Colon (tissue), 2 donors: Measurements from ENCODE around the gene ICA1.
"Not testable (repeated sequence)": the region's sequence is repeated elsewhere in the genome, so short reads cannot be mapped to it uniquely, and the experiment has no call there.

ENCODE experiments used
- FAIRE-seq: peaks from 2 replicates; lab custom pipeline; 2012; peaks lifted over from hg19 to GRCh38; lab: Jason Lieb, UNC
- donor health status: control.
- donor health status: control.

ICA1 gene

DNA sequence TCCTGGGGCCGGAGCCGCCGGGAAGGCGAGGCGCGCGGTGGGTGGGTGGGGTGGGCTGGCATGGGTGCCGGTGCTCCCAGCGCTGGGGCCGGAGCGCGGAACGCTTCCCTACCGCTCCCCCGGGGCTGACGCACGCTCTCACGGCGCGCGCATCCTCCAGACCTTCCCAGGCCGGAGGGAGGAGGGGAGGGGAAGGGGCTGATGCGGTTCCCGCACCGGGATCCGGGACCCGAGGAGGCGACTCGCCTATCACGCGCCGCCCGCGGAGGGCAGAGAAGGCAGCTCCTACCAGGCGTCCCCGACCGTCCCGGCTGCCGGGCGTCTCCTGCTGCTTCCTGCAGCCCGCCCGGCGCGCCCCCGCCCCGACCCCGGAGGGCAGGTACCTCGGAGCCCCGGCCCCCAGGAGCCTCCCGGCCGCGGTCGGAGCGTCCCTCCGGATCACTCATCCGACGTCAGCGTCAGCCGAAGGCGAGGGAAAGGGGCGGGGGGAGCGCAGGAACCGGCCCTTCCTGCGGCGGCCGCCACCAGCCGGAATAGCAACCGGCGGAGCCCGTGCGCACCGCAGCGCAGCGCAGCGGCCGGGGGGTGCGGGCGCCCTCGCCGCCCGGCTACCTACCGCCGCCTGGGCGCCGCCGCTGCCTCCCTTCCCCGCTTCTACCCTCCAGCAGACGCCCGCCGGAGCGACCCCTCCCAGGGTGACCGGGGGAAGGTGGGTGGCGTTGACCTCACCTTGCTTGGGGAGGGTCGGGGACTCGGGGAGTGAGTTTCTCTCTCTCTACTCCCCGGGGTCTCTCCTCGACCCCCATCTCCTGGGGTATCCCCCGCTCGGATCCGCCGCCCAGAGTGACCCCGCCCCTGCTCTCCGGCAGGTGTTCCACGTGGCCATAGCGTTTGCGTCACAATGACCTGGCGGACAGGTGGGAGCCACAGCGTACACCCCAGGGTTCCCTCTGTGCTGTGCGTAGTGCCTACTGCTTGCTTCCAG is at the start of gene ICA1:
TSS of gene ICA1 (minus strand) at position 457 of the 985 bp plus-strand sequence. CDS start 26,241 bp downstream, outside the sequence.
- FAIRE-seq, result no peak

GRCh38 chr7:8310876-8311275 is 48.9 kb upstream of the ICA1 start:
- FAIRE-seq, result no peak

DNA sequence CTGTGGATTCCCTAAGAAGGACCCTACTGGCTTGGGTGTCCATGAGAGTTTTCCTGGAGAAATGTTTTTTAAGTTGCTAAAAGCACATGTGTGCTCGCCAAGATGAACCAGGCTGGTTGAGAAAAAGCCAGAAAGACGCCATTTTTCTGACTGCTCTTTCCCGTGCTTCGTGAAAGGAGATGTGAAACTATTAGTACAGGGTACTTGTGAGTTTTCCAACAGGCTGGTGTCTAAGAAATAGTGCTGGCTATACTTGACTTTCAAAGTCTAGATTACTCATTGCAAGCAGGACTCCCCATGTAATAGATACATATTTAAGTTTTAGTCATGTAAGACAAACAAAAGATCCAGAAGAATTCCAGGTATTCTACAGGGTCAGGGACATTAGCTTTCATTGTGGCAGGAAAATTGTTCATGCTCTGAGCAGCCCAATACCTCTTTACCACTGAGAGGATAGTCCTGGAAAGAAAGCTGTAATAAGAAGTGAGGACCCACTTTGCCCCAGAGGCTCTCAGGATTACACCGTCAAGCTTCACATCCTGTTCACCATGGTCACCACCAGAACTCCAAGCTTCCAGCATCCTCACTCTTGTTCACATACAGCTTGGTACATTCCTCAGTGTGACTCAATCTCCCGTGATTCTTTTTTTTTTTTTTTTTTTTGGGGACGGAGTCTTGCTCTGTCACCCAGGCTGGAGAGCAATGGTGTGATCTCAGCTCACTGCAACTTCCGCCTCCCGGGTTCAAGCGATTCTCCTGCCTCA is 43.8 kb upstream of the ICA1 start:
- no peak for FAIRE-seq

GRCh38 chr7:8305104-8305503 is 43.1 kb upstream of the ICA1 start:
- no peak for FAIRE-seq

GRCh38 chr7:8303904-8304528 is 42.0 kb upstream of the ICA1 start:
- FAIRE-seq, result no peak

GRCh38 chr7:8297023-8297422 is 35.1 kb upstream of the ICA1 start:
- not testable (repeated sequence) for FAIRE-seq

DNA sequence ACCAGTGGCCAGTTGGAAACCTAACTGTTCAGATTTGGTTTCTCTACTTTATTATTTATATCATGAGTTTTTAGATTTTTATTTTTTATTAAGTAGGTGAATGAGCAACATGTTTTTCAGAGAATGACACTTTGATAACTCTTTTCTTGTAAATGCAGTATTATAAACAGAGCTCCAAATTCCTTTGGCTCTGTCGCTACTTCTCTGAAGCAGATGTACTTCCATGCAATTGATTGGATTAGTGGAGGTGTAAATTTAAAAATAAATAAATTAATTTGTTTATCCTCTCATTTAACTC is 34.3 kb upstream of the ICA1 start:
- no peak for FAIRE-seq

- FAIRE-seq, result peak; percentile 51
These were observed 33.8 kb upstream of the ICA1 start for GRCh38 chr7:8295638-8296361.

DNA sequence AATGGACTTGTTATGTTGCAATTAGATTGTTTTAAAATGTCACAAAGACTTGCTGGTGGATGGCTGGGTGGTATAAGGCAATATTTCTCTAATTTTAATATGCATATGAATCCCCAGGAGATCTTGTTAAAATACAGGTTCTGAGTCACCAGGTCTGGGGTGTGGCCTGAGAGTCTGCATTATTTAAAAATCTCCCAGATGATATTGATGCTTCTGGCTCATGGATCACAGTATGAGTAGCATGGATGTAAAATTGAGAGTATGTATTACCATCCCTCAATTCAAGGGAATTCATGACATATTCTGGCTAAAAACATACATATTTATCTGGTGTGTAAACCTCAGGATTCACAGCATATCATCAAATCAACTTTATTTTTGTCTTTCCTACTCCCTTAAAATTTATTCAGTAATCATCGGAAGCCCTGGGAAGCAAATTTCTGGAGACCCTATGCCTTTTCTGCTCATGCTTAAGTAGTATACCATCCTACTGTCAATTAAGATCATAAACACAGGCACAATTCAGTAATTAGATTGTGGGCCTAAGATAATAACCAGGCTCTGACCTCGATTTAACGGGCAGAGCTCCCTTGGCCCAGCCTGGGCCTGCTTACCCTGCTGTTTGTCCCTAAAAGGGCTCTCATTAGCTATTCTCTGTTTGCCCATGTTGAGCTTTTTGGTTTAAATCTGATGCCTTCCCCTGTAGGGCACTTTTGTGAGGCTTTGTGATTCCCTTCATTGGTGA is 29.6 kb upstream of the ICA1 start:
- FAIRE-seq, result no peak

DNA sequence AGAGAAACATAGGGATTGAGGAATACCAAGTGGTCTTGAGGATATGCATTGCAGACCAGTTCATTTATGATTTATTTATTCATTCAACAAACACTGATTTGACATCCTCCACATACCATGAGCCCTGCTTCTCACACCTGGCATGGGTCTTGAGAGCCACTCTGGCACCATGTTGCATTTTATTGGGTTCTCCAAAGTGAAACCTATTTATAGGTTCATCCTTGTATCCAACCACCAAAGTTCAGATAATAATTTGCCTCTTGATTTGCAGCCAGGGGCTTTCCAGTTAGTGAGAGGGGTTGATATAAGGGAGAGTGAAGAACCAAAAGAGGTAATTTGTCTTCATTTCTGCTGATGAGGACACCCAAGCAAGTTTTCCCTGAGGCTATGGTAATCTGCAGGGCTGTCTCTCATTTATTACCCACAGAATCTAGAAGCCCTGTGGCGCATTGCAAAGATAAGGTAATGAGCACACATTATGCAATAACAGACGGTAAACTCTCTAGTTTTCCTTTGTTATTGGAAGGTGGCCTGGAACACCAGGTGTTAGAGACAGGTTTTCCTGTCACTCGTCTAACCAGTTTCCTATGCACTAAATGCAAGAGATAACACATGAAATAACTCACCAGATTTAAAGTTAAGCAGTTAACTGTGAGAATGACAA is 28.8 kb upstream of the ICA1 start:
- FAIRE-seq, result no peak

DNA sequence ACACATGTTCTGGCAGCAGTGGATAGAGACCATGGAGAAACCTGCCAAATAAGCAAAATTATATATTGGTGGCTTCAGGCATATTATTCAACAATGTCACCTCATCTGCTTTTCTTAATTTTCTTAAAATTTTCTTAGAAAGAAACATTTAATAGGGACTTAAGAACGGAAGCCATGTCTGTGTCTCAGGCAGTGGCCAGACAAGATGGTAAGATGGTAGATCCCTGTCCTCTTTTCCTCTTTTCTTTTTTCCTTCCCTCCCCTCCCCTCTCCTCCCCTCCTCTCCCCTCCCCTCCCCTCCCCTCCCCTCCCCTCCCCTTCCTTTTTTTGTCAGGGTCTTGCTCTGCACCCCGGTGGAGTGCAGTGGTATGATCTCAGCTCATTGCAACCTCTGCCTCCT is 24.2 kb upstream of the ICA1 start:
- no peak for FAIRE-seq

DNA sequence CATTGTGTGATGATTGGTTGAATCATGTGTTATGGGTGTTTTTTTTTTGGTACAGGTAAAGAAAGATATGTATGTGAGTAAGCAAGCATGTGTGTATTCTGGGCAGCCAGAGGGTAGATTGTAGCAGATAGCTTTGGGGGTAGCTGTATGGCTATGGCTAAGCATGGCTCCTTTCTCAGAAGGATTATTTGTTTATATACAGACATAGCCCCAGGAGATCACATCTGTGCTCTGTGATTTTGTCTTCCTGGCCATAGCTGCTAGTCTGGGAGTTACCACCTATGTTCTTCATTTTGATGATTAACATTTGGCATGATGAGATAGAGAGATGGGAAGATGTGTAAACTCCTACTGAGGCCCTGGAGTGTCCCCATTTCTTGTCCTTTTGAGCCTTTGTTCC is 23.2 kb upstream of the ICA1 start:
- no peak for FAIRE-seq

GRCh38 chr7:8284606-8285005 is 22.6 kb upstream of the ICA1 start:
- FAIRE-seq, result no peak

DNA sequence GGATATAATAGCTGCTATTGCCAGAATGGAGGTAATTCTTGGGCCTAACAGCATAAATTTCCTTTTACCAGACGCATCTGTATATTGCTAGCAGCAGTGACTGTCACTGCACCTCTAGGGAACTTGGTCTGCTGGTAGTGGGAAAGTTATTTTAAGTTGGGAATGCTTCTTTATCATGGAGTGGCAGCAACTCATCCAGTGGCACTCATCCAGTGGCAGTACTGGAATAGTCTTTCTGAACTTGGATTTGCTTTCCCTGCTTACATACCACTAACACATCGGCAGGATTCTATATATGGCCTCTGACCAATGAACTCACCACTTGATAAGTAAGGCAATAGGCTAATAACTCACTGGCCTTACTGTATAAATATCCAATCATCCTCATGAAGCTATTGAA is 22.0 kb upstream of the ICA1 start:
- FAIRE-seq, result no peak

GRCh38 chr7:8282871-8283270 is 20.9 kb upstream of the ICA1 start:
- FAIRE-seq, result no peak

GRCh38 chr7:8282162-8282561 is 20.2 kb upstream of the ICA1 start:
- no peak for FAIRE-seq

GRCh38 chr7:8278183-8278582 is 16.2 kb upstream of the ICA1 start:
- FAIRE-seq, result no peak

DNA sequence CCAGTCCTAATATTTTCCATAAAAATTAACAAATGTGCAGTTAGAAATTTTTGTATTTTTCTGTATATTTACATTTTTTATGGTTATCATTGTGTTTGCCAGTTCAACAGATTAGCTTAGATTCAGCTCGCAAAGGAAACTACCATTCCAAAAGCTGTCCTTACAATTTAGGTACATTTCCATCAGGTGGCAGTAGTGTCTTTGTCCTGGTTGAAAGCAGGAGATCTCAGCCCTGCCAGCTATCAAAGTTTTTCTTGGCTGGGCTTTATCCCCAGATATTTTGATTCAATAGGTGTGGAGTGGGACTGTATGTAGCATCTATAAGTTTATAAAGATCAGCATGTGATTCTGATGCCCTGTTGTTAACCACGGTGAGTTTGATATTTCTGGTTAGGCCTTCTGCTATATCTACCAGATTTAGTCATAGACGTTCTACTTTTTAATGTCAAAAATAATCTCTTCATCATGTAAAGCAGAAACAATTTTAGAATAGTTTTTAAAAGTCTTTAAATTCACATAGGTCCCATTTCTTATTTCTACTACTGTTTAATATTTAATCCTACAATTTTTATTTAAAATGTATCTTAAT is 15.5 kb upstream of the ICA1 start:
- FAIRE-seq, result peak; percentile 28

- no peak for FAIRE-seq
These were observed 12.6 kb upstream of the ICA1 start for GRCh38 chr7:8274589-8274988.

DNA sequence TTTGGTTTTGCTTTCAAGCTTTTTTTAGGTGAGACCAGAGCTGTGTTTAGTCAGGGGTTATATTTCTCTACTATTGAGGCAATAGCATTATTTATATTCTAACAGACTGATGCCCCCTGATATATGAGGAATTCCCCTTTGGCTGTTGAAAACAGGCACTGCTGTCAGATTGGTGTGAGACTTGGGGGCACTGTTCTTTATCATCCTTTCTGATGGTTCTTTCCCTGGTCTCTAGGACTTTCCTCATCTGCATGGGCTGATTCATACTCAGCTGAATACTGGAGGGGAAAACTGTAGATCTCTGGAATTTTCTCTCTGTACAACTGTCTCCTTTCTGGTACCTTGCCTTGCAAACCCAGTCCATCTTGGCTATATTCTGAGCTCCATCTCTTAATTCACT is 10.0 kb upstream of the ICA1 start:
- no peak for FAIRE-seq

GRCh38 chr7:8263048-8263447 is 1.1 kb upstream of the ICA1 start:
- FAIRE-seq, result no peak
